OCI-LY7 (cell line): ENCODE measurements around the gene CDK5RAP3. TPM values are rescaled to one million over a fixed set of nuclear protein-coding genes. Genes with fewer than 3 reads are reported as not detected.
"Not testable (repeated sequence)": the region's sequence is repeated elsewhere in the genome, so short reads cannot be mapped to it uniquely, and the experiment has no call there.

Experiments used
- BruUV-seq: library from RNA; stranded (reverse); fragments of 400-500 nt; replicated peaks from 2 replicates; lab custom pipeline; 2021; lab: Mats Ljungman, UMichigan
- CTCF ChIA-PET: fragments of 300-600 bp; sonication (Branson Sonifier 250); formaldehyde crosslinking; loops from one replicate; lab custom pipeline; 2022; ENCODE audit warnings: antibody characterized with exemption; ENCODE audit not compliant: unreplicated experiment; lab: Charles Lee
- POLR2A ChIA-PET: fragments of 300-600 bp; sonication (Branson Sonifier 250); formaldehyde crosslinking; loops from one replicate; lab custom pipeline; 2022; ENCODE audit warnings: antibody characterized with exemption; lab: Charles Lee
- DNase-seq: peaks from one replicate; pipeline ENCODE4 v3.0.0-alpha.2; 2015; ENCODE audit warnings: low spot score
- H2AFZ ChIP-seq: fragments of 200-600 bp; sonication (generic), shearing (Covaris generic); 2 replicates; pipeline ENCODE4 v1.6.1; 2014; ENCODE audit warnings: mild to moderate bottlenecking, antibody characterized with exemption, low read length, moderate library complexity
- H3K27ac ChIP-seq: fragments of 200-600 bp; sonication (generic); 2 replicates; pipeline ENCODE4 v1.5.1; 2014; ENCODE audit warnings: mixed run types, low read depth, mild to moderate bottlenecking, moderate library complexity, low read length, inconsistent platforms; ENCODE audit not compliant: poor library complexity, severe bottlenecking
- H3K36me3 ChIP-seq: fragments of 200-600 bp; sonication (generic); 2 replicates; pipeline ENCODE4 v1.6.1; 2014; ENCODE audit warnings: mild to moderate bottlenecking, antibody characterized with exemption, low read length, moderate library complexity, mixed read lengths; ENCODE audit not compliant: insufficient read depth
- H3K4me1 ChIP-seq: fragments of 200-600 bp; sonication (generic); 2 replicates; pipeline ENCODE4 v1.5.1; 2014; ENCODE audit warnings: mild to moderate bottlenecking, low read length; ENCODE audit not compliant: insufficient read depth, poor library complexity, severe bottlenecking
- H3K4me2 ChIP-seq: fragments of 200-600 bp; sonication (generic); 2 replicates; pipeline ENCODE4 v1.6.1; 2014; ENCODE audit warnings: mild to moderate bottlenecking, low read length
- H3K4me3 ChIP-seq: fragments of 200-600 bp; sonication (generic); 2 replicates; pipeline ENCODE4 v1.5.1; 2014; ENCODE audit warnings: mild to moderate bottlenecking, low read depth, low read length; ENCODE audit not compliant: poor library complexity, severe bottlenecking
- H3K79me2 ChIP-seq: fragments of 200-600 bp; sonication (generic); 2 replicates; pipeline ENCODE4 v1.6.1; 2016; ENCODE audit warnings: low read depth, mild to moderate bottlenecking, low read length, moderate library complexity, mixed read lengths; ENCODE audit not compliant: insufficient read depth
- H3K9me2 ChIP-seq: fragments of 200-600 bp; sonication (generic); 2 replicates; pipeline ENCODE4 v1.6.1; 2016; ENCODE audit warnings: mild to moderate bottlenecking, low read length, mixed read lengths; ENCODE audit not compliant: insufficient read depth
- H3K9me3 ChIP-seq: fragments of 200-600 bp; sonication (generic); 2 replicates; pipeline ENCODE4 v1.6.1; 2014; ENCODE audit warnings: mild to moderate bottlenecking, mixed run types, low read length, mixed read lengths
- H4K20me1 ChIP-seq: fragments of 200-600 bp; sonication (generic); 2 replicates; pipeline ENCODE4 v1.6.1; 2014; ENCODE audit warnings: mild to moderate bottlenecking, antibody characterized with exemption, low read length, moderate library complexity, mixed read lengths; ENCODE audit not compliant: insufficient read depth
- EZH2phosphoT487 ChIP-seq: fragments of 200-600 bp; sonication (generic); IDR thresholded peaks from 2 replicates; pipeline ENCODE4 v1.6.1; 2018; ENCODE audit warnings: low read depth, borderline replicate concordance, mild to moderate bottlenecking, mixed run types, antibody characterized with exemption, low read length, moderate library complexity, mixed read lengths
- intact Hi-C: fragments of 100-400 bp; cut with micrococcal nuclease; formaldehyde crosslinking; loops from one replicate; pipeline ENCODE4 v1.10.0; 2022; ENCODE audit not compliant: unreplicated experiment
- total RNA-seq, 2 experiments: library from RNA; depleted of rRNA in 1 of 2; stranded (reverse); fragments of >200 nt in 1 of 2; shearing (Covaris generic) in 1 of 2; gene quantifications; 2 replicates each; pipeline ENCODE4 v1.2.3, GENCODE V29; 2014 to 2022
- TF ChIP-seq, protein P1 (sequence below): fragments of 200-600 bp; sonication (generic); conservative IDR thresholded peaks from 2 replicates; pipeline ENCODE4 v1.5.1; 2014; ENCODE audit warnings: mild to moderate bottlenecking, antibody characterized with exemption, low read length, moderate library complexity, mixed read lengths

The CDK5RAP3 gene
- total RNA-seq, 2 experiments from 2014 or later = 241 to 256 TPM

DNA sequence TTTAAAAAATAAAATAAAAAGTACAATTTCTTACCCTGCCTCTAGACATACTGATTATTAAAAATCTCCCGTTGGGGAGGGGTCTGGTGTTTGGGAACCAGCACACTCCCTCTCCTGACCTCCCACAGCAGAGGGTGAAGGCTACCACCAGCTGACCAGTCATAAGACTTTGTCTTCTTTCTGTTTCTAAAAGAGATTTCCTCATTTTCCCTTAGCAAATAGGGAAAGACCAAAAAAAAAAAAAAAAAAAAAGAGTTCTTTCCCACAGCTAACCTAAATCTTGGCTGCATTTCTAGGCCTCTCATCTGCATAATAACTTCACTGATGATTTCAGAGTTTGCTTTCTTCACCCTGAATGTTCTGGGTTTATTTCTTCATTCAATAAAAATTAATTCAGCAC lies 30.3 kb downstream of the CDK5RAP3 start:
- H3K4me2 ChIP-seq = no peak overlapping the region
- intact Hi-C loops = no loop called here
- ChIA-PET POLR2A (no interaction called here), CTCF (no interaction called here)
- no peak overlapping the region for H2AFZ ChIP-seq
- peaks cover 34% of the 10 kb centered on the region for H3K4me1 ChIP-seq
- no TSS peak for BruUV-seq
- no peak for TF ChIP-seq EZH2phosphoT487
- TF ChIP-seq, protein P1, sequence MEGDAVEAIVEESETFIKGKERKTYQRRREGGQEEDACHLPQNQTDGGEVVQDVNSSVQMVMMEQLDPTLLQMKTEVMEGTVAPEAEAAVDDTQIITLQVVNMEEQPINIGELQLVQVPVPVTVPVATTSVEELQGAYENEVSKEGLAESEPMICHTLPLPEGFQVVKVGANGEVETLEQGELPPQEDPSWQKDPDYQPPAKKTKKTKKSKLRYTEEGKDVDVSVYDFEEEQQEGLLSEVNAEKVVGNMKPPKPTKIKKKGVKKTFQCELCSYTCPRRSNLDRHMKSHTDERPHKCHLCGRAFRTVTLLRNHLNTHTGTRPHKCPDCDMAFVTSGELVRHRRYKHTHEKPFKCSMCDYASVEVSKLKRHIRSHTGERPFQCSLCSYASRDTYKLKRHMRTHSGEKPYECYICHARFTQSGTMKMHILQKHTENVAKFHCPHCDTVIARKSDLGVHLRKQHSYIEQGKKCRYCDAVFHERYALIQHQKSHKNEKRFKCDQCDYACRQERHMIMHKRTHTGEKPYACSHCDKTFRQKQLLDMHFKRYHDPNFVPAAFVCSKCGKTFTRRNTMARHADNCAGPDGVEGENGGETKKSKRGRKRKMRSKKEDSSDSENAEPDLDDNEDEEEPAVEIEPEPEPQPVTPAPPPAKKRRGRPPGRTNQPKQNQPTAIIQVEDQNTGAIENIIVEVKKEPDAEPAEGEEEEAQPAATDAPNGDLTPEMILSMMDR = no peak
- H3K4me3 ChIP-seq = no peak overlapping the region
- no peaks in the 10 kb centered on the region for H3K36me3 ChIP-seq
- H3K9me3 ChIP-seq = no peaks in the 10 kb centered on the region
- no peaks in the 10 kb centered on the region for H4K20me1 ChIP-seq
- H3K27ac ChIP-seq = no peak overlapping the region
- H3K79me2 ChIP-seq = no peaks in the 10 kb centered on the region
- no peaks in the 10 kb centered on the region for H3K9me2 ChIP-seq
- DNase-seq = no peak

DNA sequence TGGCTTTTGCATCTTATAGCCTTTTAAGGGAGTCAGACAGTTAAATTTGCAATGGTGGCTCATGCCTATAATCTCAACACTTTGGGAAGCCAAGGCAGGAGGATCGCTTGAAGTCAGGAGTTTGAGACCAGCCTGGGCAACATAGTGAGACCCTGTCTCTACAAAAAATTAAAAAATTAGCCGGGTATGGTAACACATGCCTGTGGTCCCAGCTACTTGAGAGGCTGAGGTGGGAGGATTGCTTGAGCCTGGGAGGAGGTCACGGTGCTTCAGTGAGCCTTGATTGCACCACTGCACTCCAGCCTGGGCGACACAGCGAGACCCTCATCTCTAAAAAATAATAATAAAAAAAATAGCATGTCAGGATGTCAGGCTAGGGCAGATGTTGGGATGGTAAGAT lies 30.7 kb downstream of the CDK5RAP3 start:
- CTCF ChIA-PET, BruUV-seq, H3K9me3 ChIP-seq, H3K36me3 ChIP-seq, H2AFZ ChIP-seq, H4K20me1 ChIP-seq, H3K9me2 ChIP-seq, DNase-seq, H3K79me2 ChIP-seq, intact Hi-C loops, H3K27ac ChIP-seq, H3K4me2 ChIP-seq, POLR2A ChIA-PET, H3K4me3 ChIP-seq: not testable (repeated sequence)
- H3K4me1 ChIP-seq = peaks cover 34% of the 10 kb centered on the region

DNA sequence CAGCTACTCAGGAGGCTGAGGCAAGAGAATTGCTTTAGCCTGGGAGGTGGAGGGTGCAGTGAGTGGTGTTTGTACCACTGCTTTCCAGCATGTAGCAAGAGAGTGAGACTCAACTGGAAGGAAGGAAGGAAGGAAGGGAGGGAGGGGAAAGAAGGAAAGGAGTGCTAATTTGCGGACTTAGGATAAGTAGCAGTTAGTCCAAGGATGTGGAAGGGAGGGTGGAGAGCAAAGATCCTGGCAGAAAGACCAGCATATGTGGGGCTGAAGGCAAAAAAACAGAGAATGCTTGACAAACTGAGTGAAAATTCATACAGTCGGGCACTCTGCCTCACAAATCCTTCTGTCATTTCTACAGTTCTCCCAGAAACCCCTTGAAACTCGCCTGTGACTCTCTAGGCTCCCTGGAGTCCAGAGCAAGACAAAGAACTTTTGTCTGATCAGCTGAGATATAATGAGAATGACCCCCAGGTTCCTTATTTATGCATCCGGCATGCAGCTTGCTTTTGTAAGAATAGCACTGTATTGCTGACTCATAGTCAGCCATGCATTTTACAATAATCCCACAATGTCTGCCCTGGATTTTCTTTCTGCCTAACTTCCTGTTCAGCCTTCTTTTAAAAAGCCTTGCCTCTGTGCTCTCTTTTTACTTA lies 31.5 kb downstream of the CDK5RAP3 start:
- DNase-seq = peak; percentile 60
- no TSS peak for BruUV-seq
- H3K4me3 ChIP-seq = no peak overlapping the region
- POLR2A ChIA-PET = interaction anchor here (1.2 kb wide), 1 partner anchor 15 kb away, joined by 4 read pairs; no protein-coding TSS in a partner anchor
- intact Hi-C loops = no loop called here
- H3K9me2 ChIP-seq = no peaks in the 10 kb centered on the region
- peaks cover 34% of the 10 kb centered on the region for H3K4me1 ChIP-seq
- CTCF ChIA-PET = no interaction called here
- TF ChIP-seq, protein P1 = no peak
- no peaks in the 10 kb centered on the region for H3K36me3 ChIP-seq
- no peak overlapping the region for H3K27ac ChIP-seq
- no peaks in the 10 kb centered on the region for H3K9me3 ChIP-seq
- no peaks in the 10 kb centered on the region for H3K79me2 ChIP-seq
- H2AFZ ChIP-seq = peak overlapping the region; percentile 97
- H4K20me1 ChIP-seq = no peaks in the 10 kb centered on the region
- H3K4me2 ChIP-seq = peak overlapping the region; percentile 54
